A549 (cell line): ENCODE measurements around the gene CATSPERE. TPM values are rescaled to one million over a fixed set of nuclear protein-coding genes. Genes with fewer than 3 reads are reported as not detected.

Experiments
- ATAC-seq, 2 experiments: fragments of 200-7000 bp in 1 of 2; fragments of >200 bp in 1 of 2; cut with Nextera tagmentation in 1 of 2; cut with Tn5 transposase in 1 of 2; 3 replicates each; pipeline versions ENCODE4 v1.8.0 to v1.9.1; 2018 to 2020; ENCODE audit warnings: mild to moderate bottlenecking in 1 of 2, moderate library complexity in 1 of 2
- CTCF ChIA-PET: fragments of 300-600 bp; sonication (Branson Sonifier 250); formaldehyde crosslinking; extraction: SDS; loops from one replicate; lab custom pipeline; 2021; ENCODE audit warnings: antibody characterized with exemption, inconsistent platforms; lab: Yijun Ruan, JAX
- POLR2A ChIA-PET: fragments of 350-600 bp; formaldehyde crosslinking; extraction: SDS; loops from one replicate; lab custom pipeline; 2021; ENCODE audit warnings: antibody characterized with exemption, inconsistent platforms; lab: Yijun Ruan, JAX
- DNase-seq, 2 experiments: peaks; one replicate each; pipeline versions ENCODE4 v3.0.0 to v3.0.0-alpha.2; 2011 to 2016; ENCODE audit warnings: low read depth in 1 of 2, low spot score in 1 of 2
- FAIRE-seq: peaks from 2 replicates; lab custom pipeline; 2011; peaks lifted over from hg19 to GRCh38; lab: Jason Lieb, UNC
- H3K27ac ChIP-seq, 2 experiments: fragments of >200 bp; sonication (Bioruptor Twin); formaldehyde crosslinking; 3 replicates each; pipeline ENCODE4 v1.5.1; 2016 to 2017
- H3K4me1 ChIP-seq: fragments of >200 bp; sonication (Bioruptor Twin); formaldehyde crosslinking; 3 replicates; pipeline ENCODE4 v1.6.1; 2016
- H3K4me2 ChIP-seq: fragments of >200 bp; sonication (Bioruptor Twin); formaldehyde crosslinking; 3 replicates; pipeline ENCODE4 v1.6.1; 2016
- H3K4me3 ChIP-seq: fragments of >200 bp; sonication (Bioruptor Twin); formaldehyde crosslinking; 3 replicates; pipeline ENCODE4 v1.5.1; 2016
- H3K9me3 ChIP-seq: fragments of >200 bp; sonication (Bioruptor Twin); formaldehyde crosslinking; 3 replicates; pipeline ENCODE4 v1.6.1; 2016
- CBX2 ChIP-seq: fragments of 200-600 bp; sonication (generic); IDR thresholded peaks from 2 replicates; pipeline ENCODE4 v1.6.1; 2016; ENCODE audit warnings: low read depth, mild to moderate bottlenecking, borderline replicate concordance
- CHD4 ChIP-seq: fragments of 200-600 bp; sonication (generic); IDR thresholded peaks from 2 replicates; pipeline ENCODE4 v1.6.1; 2016; ENCODE audit warnings: antibody characterized with exemption, mild to moderate bottlenecking, borderline replicate concordance
- FOSB ChIP-seq: fragments of 250-450 bp; sonication (Bioruptor Pico); IDR thresholded peaks from 2 replicates; pipeline ENCODE4 v1.5.0; 2020; ENCODE audit warnings: mild to moderate bottlenecking, moderate library complexity
- FOSL2 ChIP-seq, 2 experiments: fragments of 450-650 bp in 1 of 2; fragments of >200 bp in 1 of 2; sonication (Bioruptor Twin) in 1 of 2; formaldehyde crosslinking; IDR thresholded peaks; 2 replicates each; pipeline versions ENCODE4 v1.5.0 to v1.6.1; 2016 to 2020; ENCODE audit warnings: mild to moderate bottlenecking in 1 of 2, moderate library complexity in 1 of 2
- GATA3 ChIP-seq: IDR thresholded peaks from 2 replicates; pipeline ENCODE4 v1.6.1; 2012; ENCODE audit warnings: borderline replicate concordance
- HDAC2 ChIP-seq: fragments of 200-600 bp; sonication (generic); IDR thresholded peaks from 2 replicates; pipeline ENCODE4 v1.6.1; 2016
- HOXA7 ChIP-seq: fragments of 250-450 bp; sonication (Bioruptor Pico); IDR thresholded peaks from 2 replicates; pipeline ENCODE4 v1.5.0; 2020; ENCODE audit warnings: mild to moderate bottlenecking, moderate library complexity
- HOXB13 ChIP-seq: fragments of 250-450 bp; sonication (Bioruptor Pico); IDR thresholded peaks from 2 replicates; pipeline ENCODE4 v1.5.0; 2020; ENCODE audit warnings: low read depth, mild to moderate bottlenecking, moderate library complexity
- JUN ChIP-seq, 2 experiments: fragments of >200 bp; sonication (Bioruptor Twin); formaldehyde crosslinking; IDR thresholded peaks; 2 replicates in 1 of 2; 3 replicates in 1 of 2; pipeline ENCODE4 v1.6.1; 2016 to 2017
- KDM1A ChIP-seq: fragments of 200-600 bp; sonication (generic); IDR thresholded peaks from 2 replicates; pipeline ENCODE4 v1.6.1; 2016; ENCODE audit warnings: low read depth, mild to moderate bottlenecking
- KDM5A ChIP-seq: fragments of 200-600 bp; sonication (generic); IDR thresholded peaks from 2 replicates; pipeline ENCODE4 v1.6.1; 2016; ENCODE audit warnings: antibody characterized with exemption, mild to moderate bottlenecking
- MAFK ChIP-seq: fragments of 450-650 bp; IDR thresholded peaks from 2 replicates; pipeline ENCODE4 v1.6.1; 2014; ENCODE audit not compliant: partially characterized antibody
- MAZ ChIP-seq: fragments of 150-350 bp; IDR thresholded peaks from 2 replicates; pipeline ENCODE4 v1.6.1; 2014; ENCODE audit warnings: antibody characterized with exemption, low read depth, low read length, borderline replicate concordance
- MYC ChIP-seq: IDR thresholded peaks from 2 replicates; pipeline ENCODE4 v1.6.1; 2012; ENCODE audit warnings: mild to moderate bottlenecking, inconsistent platforms, low read length, improper control_type of control experiment, borderline replicate concordance
- NPAS2 ChIP-seq: fragments of 250-450 bp; sonication (Bioruptor Pico); IDR thresholded peaks from 2 replicates; pipeline ENCODE4 v1.8.0; 2022; ENCODE audit warnings: mild to moderate bottlenecking, moderate library complexity, borderline replicate concordance
- NR3C1 ChIP-seq: fragments of >200 bp; sonication (Bioruptor Twin); formaldehyde crosslinking; IDR thresholded peaks from 3 replicates; pipeline ENCODE4 v1.6.1; 2017
- RAD21 ChIP-seq, 2 experiments: fragments of >200 bp in 1 of 2; sonication (Bioruptor Twin) in 1 of 2; formaldehyde crosslinking in 1 of 2; IDR thresholded peaks in 1 of 2; conservative IDR thresholded peaks in 1 of 2; 2 replicates in 1 of 2; 3 replicates in 1 of 2; pipeline ENCODE4 v1.6.1; 2012 to 2018; ENCODE audit warnings: inconsistent platforms in 1 of 2
- RCOR1 ChIP-seq: fragments of 150-350 bp; IDR thresholded peaks from 2 replicates; pipeline ENCODE4 v1.6.1; 2014; ENCODE audit warnings: antibody characterized with exemption, low read length, low read depth
- RFX5 ChIP-seq: fragments of 450-650 bp; IDR thresholded peaks from 2 replicates; pipeline ENCODE4 v1.7.1; 2014; ENCODE audit warnings: antibody characterized with exemption, mild to moderate bottlenecking, moderate library complexity
- SREBF2 ChIP-seq: fragments of 450-650 bp; IDR thresholded peaks from 2 replicates; pipeline ENCODE4 v1.6.1; 2014; ENCODE audit warnings: mild to moderate bottlenecking, moderate library complexity
- TFCP2L1 ChIP-seq: fragments of 250-450 bp; sonication (Bioruptor Pico); IDR thresholded peaks from 2 replicates; pipeline ENCODE4 v1.5.0; 2021; ENCODE audit warnings: mild to moderate bottlenecking
- ZC3H11A ChIP-seq: fragments of 450-650 bp; IDR thresholded peaks from 2 replicates; pipeline ENCODE4 v1.6.1; 2014; ENCODE audit warnings: antibody characterized with exemption, mild to moderate bottlenecking
- WGBS: methylation state at CpG from one replicate; pipeline ENCODE4 v1.1.6; 2017; ENCODE audit errors: missing lambda C conversion rate; 5-methylcytosine and 5-hydroxymethylcytosine counted together
- polyA plus RNA-seq, 4 experiments: library from polyadenylated mRNA; depleted of rRNA in 3 of 4; stranded (reverse); fragments of >200 nt; fragmentation: RNase III in 1 of 4; extraction: RNeasy Plus Mini Kit Qiagen cat#74134 plus additional on column Dnase treatment in 1 of 4; gene quantifications; 2 replicates in 3 of 4; 3 replicates in 1 of 4; pipeline ENCODE4 v1.2.3, GENCODE V29; 2011 to 2017
- TF ChIP-seq, protein P1 (sequence below): IDR thresholded peaks from 2 replicates; pipeline ENCODE4 v1.6.1; 2012; ENCODE audit warnings: low read depth, borderline replicate concordance
- TF ChIP-seq, protein P2 (sequence below): IDR thresholded peaks from 2 replicates; pipeline ENCODE4 v1.6.1; 2012
- TF ChIP-seq, protein P3 (sequence below): fragments of 200-600 bp; sonication (generic); IDR thresholded peaks from 2 replicates; pipeline ENCODE4 v1.6.1; 2016; ENCODE audit warnings: antibody characterized with exemption, mild to moderate bottlenecking, moderate library complexity
- TF ChIP-seq, protein P4 (sequence below): fragments of 150-350 bp; IDR thresholded peaks from 2 replicates; pipeline ENCODE4 v1.6.1; 2014; ENCODE audit warnings: low read depth, mild to moderate bottlenecking, low read length
- TF ChIP-seq, protein P5 (sequence below): IDR thresholded peaks from 2 replicates; pipeline ENCODE4 v1.6.1; 2012

CATSPERE gene
- polyA plus RNA-seq, 2 of the 4 experiments (the other 2 are of a cell fraction): 0.25 to 0.43 TPM

DNA sequence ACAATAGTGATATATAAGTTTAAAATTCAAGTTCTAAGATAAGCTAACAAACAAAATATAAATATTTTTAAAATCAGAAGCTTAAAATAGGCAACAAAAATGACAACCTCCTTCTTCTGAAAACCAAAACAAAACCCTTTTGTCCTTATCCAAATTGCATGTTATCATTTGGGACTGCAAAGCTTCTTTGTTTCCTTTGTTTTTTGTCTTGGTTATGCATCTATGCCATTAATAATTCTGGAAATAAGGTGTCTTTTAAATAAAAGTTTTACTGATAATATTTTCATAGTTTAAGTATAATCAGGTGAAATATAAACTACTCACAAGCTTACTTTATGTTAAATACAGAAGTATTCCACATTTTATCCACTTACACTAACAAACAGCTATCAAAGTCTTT is 29.9 kb upstream of the CATSPERE start (continued):
- TF ChIP-seq NR3C1: no peak
- TF ChIP-seq, all 56 proteins: peak for 0

DNA sequence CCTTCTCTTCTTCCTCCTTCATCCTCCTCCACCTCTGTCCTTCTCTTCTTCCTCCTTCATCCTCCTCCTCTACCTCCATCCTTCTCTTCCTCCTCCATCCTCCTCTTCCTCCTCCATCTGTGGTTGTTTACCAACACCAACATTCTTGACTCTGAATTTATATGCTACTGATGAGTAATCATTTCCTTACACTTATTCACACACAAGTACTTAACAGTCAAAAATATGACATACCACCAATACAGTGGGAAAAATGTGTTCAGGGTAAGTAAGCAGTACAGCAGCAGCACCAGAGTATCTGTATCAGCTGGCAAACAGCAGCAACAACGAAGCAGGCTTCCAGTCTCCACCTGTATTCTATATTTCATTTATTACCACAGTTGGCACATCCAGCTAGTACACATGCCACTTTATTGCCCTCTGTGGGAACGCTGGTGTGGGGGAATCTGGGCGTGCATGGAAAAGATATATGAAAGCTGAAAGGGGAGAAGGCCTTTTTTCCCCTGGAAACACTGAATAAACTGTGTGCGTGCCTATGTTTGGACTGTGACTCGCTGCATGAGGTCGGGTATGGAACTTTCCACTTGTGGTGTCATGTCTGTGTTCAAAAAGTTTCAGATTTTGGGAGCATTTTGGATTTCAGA is 25.4 kb upstream of the CATSPERE start:
- peaks cover 51% of the 10 kb centered on the region for H3K4me1 ChIP-seq
- no peak overlapping the region for H3K4me3 ChIP-seq
- peak overlapping the region; percentile 67 for H3K4me2 ChIP-seq
- DNase-seq: peak in 1 of 2 experiments; percentile 26
- ATAC-seq: peak; percentile 65 to 74
- CTCF ChIA-PET: interaction anchor here (0.6 kb wide), 1 partner anchor 107 kb away, joined by 3 read pairs; no protein-coding TSS in a partner anchor
- H3K27ac ChIP-seq: peak overlapping the region; percentile 59 to 63
- WGBS: 15% methylated on average over 6 of the region's 6 CpGs
- TF ChIP-seq KDM5A (no peak), TFCP2L1 (CRISPR knock-in tag) (no peak), FOSL2 (IDR thresholded peaks at IDR 0.05) (no peak), FOSL2 (CRISPR knock-in tag; IDR thresholded peaks at IDR 0.05) (peak; percentile 25; the same call in 1 of the 2 replicates), RFX5 (no peak), JUN (IDR thresholded peaks at IDR 0.05) (no peak), CBX2 (no peak), FOSB (CRISPR knock-in tag) (no peak), SREBF2 (no peak), MAFK (peak; percentile 12), MAZ (no peak)
- TF ChIP-seq, protein P1, sequence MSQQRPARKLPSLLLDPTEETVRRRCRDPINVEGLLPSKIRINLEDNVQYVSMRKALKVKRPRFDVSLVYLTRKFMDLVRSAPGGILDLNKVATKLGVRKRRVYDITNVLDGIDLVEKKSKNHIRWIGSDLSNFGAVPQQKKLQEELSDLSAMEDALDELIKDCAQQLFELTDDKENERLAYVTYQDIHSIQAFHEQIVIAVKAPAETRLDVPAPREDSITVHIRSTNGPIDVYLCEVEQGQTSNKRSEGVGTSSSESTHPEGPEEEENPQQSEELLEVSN: no peak
- TF ChIP-seq, protein P2, sequence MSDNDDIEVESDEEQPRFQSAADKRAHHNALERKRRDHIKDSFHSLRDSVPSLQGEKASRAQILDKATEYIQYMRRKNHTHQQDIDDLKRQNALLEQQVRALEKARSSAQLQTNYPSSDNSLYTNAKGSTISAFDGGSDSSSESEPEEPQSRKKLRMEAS: no peak
- POLR2A ChIA-PET: no interaction called here
- FAIRE-seq: no peak
- H3K9me3 ChIP-seq: no peaks in the 10 kb centered on the region

DNA sequence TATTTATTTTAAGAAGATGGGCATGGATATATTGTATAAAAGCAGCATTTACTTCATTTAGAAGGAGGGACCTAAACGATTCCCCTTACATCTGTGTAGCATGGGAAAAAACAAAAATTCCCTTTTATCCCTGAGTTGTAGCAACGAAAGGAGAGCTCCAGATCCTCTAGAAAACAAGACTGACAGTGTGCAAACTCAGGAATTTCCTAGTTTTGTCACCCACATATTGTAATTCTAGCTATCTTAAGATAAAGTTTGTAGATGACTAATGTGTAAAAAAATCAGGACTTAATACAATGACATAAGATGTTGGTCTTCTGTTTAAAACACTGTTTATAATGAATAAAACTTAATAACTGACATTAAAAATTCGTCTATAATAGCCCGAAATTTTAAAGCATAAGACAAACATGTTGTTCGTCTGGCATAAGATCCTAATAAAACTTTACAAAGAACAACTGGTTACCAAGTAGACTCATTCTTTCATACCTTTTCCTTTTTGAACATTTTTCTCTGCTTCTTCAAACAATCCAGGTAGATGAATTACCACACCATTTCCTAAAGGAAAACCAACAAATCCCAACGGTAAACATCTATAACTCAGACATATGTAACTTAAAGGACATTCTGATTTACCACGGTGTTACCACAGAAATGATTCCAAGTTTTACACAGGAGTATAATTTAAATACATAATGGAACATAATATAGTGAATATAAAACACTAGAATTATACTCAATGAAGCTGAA is 24.6 kb upstream of the CATSPERE start:
- WGBS: 23% methylated on average over 7 of the region's 7 CpGs
- Histone ChIP-seq H3K27ac (peak overlapping the region; percentile 59 to 63), H3K9me3 (no peaks in the 10 kb centered on the region), H3K4me3 (peak overlapping the region; percentile 12; the same call in 1 of the 3 replicates), H3K4me1 (peaks cover 51% of the 10 kb centered on the region), H3K4me2 (peak overlapping the region; percentile 67)
- FAIRE-seq (peak; percentile 98), ATAC-seq (peak in 1 of 2 experiments; percentile 14; a peak in 1 of 6 replicates), DNase-seq (no peak)
- CTCF ChIA-PET: interaction anchor here (0.6 kb wide), 1 partner anchor 108 kb away, joined by 3 read pairs; no protein-coding TSS in a partner anchor
- POLR2A ChIA-PET: no interaction called here
- no peak for TF ChIP-seq HOXB13 (CRISPR knock-in tag)
- no peak for TF ChIP-seq CHD4
- TF ChIP-seq GATA3: no peak
- no peak for TF ChIP-seq NPAS2 (CRISPR knock-in tag)
- TF ChIP-seq, protein P3, sequence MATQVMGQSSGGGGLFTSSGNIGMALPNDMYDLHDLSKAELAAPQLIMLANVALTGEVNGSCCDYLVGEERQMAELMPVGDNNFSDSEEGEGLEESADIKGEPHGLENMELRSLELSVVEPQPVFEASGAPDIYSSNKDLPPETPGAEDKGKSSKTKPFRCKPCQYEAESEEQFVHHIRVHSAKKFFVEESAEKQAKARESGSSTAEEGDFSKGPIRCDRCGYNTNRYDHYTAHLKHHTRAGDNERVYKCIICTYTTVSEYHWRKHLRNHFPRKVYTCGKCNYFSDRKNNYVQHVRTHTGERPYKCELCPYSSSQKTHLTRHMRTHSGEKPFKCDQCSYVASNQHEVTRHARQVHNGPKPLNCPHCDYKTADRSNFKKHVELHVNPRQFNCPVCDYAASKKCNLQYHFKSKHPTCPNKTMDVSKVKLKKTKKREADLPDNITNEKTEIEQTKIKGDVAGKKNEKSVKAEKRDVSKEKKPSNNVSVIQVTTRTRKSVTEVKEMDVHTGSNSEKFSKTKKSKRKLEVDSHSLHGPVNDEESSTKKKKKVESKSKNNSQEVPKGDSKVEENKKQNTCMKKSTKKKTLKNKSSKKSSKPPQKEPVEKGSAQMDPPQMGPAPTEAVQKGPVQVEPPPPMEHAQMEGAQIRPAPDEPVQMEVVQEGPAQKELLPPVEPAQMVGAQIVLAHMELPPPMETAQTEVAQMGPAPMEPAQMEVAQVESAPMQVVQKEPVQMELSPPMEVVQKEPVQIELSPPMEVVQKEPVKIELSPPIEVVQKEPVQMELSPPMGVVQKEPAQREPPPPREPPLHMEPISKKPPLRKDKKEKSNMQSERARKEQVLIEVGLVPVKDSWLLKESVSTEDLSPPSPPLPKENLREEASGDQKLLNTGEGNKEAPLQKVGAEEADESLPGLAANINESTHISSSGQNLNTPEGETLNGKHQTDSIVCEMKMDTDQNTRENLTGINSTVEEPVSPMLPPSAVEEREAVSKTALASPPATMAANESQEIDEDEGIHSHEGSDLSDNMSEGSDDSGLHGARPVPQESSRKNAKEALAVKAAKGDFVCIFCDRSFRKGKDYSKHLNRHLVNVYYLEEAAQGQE: no peak
- no peak for TF ChIP-seq ZC3H11A
- no peak for TF ChIP-seq HDAC2
- TF ChIP-seq KDM5A: no peak
- no peak for TF ChIP-seq MYC
- TF ChIP-seq KDM1A: no peak
- TF ChIP-seq, protein P4, sequence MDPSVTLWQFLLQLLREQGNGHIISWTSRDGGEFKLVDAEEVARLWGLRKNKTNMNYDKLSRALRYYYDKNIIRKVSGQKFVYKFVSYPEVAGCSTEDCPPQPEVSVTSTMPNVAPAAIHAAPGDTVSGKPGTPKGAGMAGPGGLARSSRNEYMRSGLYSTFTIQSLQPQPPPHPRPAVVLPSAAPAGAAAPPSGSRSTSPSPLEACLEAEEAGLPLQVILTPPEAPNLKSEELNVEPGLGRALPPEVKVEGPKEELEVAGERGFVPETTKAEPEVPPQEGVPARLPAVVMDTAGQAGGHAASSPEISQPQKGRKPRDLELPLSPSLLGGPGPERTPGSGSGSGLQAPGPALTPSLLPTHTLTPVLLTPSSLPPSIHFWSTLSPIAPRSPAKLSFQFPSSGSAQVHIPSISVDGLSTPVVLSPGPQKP: no peak
- no peak for TF ChIP-seq RCOR1
- TF ChIP-seq RAD21 (conservative IDR thresholded peaks at IDR 0.05 in 1 of 2, IDR thresholded peaks at IDR 0.05 in 1 of 2): no peak
- TF ChIP-seq, protein P1: no peak
- TF ChIP-seq, protein P5, sequence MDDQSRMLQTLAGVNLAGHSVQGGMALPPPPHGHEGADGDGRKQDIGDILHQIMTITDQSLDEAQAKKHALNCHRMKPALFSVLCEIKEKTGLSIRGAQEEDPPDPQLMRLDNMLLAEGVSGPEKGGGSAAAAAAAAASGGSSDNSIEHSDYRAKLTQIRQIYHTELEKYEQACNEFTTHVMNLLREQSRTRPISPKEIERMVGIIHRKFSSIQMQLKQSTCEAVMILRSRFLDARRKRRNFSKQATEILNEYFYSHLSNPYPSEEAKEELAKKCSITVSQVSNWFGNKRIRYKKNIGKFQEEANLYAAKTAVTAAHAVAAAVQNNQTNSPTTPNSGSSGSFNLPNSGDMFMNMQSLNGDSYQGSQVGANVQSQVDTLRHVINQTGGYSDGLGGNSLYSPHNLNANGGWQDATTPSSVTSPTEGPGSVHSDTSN: no peak
- no peak for TF ChIP-seq HOXA7
